ENCODE results near the gene ANKS3. TPM values are rescaled to one million over a fixed set of nuclear protein-coding genes. Genes with fewer than 3 reads are reported as not detected.

Gene ANKS3
- total and polyA plus RNA-seq, 2 experiments from 2014 or later = 22.5 to 24.9 TPM

DNA sequence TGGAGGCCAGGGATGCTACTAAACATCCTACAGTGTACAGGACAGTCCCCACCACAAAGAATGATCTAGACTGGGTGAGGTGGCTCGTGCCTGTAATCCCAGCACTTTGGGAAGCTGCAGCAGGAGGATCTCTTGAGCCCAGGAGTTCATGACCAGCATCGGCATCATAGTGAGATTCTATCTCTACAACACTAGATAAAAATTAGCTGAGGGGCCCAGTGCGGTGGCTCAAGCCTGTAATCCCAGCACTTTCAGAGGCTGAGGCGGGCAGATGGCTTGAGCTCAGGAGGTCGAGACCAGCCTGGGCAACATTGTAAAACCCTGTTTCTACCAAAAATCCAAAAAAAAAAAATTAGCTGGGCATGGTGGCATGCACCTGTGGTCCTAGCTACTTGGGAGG, 38.3 kb upstream of the ANKS3 start:
- H3K27ac Mint-ChIP-seq = no peak overlapping the region
- Histone ChIP-seq H4K20me1 (replicated peaks; ENCODE audit: insufficient read depth) (no peaks in the 10 kb centered on the region), H3K9me2 (ENCODE audit: insufficient read depth) (no peaks in the 10 kb centered on the region), H3K36me3 (ENCODE audit: insufficient read depth) (no peaks in the 10 kb centered on the region), H3K4me1 (ENCODE audit: insufficient read depth) (peaks cover 13% of the 10 kb centered on the region), H3F3A (replicated peaks; ENCODE audit: low read depth) (peaks cover 17% of the 10 kb centered on the region; the same call in 1 of the 2 replicates), H3K79me2 (replicated peaks; ENCODE audit: insufficient read depth) (no peaks in the 10 kb centered on the region), H3K27ac (ENCODE audit: low read depth) (no peak overlapping the region), H3K4me2 (no peak overlapping the region), H2AFZ (no peak overlapping the region), H3K27me3 (ENCODE audit: insufficient read depth) (no peaks in the 10 kb centered on the region), H3K4me3 (no peak overlapping the region)
- ATAC-seq (no peak), DNase-seq (ENCODE audit: low spot score) (no peak)
- H3K9me3 Mint-ChIP-seq = peaks cover 3% of the 10 kb centered on the region; the same call in 1 of the 3 replicates
- TF ChIP-seq ZNF114 (CRISPR knock-in tag; IDR thresholded peaks at IDR 0.05) = no peak
- no peak for TF ChIP-seq CREB1 (CRISPR knock-in tag; IDR thresholded peaks at IDR 0.05; ENCODE audit: low read depth)
- TF ChIP-seq, protein P1, sequence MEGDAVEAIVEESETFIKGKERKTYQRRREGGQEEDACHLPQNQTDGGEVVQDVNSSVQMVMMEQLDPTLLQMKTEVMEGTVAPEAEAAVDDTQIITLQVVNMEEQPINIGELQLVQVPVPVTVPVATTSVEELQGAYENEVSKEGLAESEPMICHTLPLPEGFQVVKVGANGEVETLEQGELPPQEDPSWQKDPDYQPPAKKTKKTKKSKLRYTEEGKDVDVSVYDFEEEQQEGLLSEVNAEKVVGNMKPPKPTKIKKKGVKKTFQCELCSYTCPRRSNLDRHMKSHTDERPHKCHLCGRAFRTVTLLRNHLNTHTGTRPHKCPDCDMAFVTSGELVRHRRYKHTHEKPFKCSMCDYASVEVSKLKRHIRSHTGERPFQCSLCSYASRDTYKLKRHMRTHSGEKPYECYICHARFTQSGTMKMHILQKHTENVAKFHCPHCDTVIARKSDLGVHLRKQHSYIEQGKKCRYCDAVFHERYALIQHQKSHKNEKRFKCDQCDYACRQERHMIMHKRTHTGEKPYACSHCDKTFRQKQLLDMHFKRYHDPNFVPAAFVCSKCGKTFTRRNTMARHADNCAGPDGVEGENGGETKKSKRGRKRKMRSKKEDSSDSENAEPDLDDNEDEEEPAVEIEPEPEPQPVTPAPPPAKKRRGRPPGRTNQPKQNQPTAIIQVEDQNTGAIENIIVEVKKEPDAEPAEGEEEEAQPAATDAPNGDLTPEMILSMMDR (conservative IDR thresholded peaks at IDR 0.05; ENCODE audit: low read depth in 2 of 2) = no peak
- TF ChIP-seq ZNF331 (CRISPR knock-in tag; IDR thresholded peaks at IDR 0.05; ENCODE audit: low read depth) = no peak
- TF ChIP-seq, protein P2, sequence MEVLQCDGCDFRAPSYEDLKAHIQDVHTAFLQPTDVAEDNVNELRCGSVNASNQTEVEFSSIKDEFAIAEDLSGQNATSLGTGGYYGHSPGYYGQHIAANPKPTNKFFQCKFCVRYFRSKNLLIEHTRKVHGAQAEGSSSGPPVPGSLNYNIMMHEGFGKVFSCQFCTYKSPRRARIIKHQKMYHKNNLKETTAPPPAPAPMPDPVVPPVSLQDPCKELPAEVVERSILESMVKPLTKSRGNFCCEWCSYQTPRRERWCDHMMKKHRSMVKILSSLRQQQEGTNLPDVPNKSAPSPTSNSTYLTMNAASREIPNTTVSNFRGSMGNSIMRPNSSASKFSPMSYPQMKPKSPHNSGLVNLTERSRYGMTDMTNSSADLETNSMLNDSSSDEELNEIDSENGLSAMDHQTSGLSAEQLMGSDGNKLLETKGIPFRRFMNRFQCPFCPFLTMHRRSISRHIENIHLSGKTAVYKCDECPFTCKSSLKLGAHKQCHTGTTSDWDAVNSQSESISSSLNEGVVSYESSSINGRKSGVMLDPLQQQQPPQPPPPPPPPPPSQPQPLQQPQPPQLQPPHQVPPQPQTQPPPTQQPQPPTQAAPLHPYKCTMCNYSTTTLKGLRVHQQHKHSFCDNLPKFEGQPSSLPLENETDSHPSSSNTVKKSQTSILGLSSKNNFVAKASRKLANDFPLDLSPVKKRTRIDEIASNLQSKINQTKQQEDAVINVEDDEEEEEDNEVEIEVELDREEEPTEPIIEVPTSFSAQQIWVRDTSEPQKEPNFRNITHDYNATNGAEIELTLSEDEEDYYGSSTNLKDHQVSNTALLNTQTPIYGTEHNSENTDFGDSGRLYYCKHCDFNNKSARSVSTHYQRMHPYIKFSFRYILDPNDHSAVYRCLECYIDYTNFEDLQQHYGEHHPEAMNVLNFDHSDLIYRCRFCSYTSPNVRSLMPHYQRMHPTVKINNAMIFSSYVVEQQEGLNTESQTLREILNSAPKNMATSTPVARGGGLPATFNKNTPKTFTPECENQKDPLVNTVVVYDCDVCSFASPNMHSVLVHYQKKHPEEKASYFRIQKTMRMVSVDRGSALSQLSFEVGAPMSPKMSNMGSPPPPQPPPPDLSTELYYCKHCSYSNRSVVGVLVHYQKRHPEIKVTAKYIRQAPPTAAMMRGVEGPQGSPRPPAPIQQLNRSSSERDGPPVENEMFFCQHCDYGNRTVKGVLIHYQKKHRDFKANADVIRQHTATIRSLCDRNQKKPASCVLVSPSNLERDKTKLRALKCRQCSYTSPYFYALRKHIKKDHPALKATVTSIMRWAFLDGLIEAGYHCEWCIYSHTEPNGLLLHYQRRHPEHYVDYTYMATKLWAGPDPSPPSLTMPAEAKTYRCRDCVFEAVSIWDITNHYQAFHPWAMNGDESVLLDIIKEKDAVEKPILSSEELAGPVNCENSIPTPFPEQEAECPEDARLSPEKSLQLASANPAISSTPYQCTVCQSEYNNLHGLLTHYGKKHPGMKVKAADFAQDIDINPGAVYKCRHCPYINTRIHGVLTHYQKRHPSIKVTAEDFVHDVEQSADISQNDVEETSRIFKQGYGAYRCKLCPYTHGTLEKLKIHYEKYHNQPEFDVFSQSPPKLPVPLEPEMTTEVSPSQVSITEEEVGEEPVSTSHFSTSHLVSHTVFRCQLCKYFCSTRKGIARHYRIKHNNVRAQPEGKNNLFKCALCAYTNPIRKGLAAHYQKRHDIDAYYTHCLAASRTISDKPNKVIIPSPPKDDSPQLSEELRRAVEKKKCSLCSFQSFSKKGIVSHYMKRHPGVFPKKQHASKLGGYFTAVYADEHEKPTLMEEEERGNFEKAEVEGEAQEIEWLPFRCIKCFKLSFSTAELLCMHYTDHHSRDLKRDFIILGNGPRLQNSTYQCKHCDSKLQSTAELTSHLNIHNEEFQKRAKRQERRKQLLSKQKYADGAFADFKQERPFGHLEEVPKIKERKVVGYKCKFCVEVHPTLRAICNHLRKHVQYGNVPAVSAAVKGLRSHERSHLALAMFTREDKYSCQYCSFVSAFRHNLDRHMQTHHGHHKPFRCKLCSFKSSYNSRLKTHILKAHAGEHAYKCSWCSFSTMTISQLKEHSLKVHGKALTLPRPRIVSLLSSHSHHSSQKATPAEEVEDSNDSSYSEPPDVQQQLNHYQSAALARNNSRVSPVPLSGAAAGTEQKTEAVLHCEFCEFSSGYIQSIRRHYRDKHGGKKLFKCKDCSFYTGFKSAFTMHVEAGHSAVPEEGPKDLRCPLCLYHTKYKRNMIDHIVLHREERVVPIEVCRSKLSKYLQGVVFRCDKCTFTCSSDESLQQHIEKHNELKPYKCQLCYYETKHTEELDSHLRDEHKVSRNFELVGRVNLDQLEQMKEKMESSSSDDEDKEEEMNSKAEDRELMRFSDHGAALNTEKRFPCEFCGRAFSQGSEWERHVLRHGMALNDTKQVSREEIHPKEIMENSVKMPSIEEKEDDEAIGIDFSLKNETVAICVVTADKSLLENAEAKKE (CRISPR knock-in tag; IDR thresholded peaks at IDR 0.05) = no peak
- TF ChIP-seq NANOG (IDR thresholded peaks at IDR 0.05; ENCODE audit: borderline replicate concordance) = no peak
- no peak for TF ChIP-seq EZH2phosphoT487 (IDR thresholded peaks at IDR 0.05; ENCODE audit: unreplicated experiment)
- TF ChIP-seq, protein P3, sequence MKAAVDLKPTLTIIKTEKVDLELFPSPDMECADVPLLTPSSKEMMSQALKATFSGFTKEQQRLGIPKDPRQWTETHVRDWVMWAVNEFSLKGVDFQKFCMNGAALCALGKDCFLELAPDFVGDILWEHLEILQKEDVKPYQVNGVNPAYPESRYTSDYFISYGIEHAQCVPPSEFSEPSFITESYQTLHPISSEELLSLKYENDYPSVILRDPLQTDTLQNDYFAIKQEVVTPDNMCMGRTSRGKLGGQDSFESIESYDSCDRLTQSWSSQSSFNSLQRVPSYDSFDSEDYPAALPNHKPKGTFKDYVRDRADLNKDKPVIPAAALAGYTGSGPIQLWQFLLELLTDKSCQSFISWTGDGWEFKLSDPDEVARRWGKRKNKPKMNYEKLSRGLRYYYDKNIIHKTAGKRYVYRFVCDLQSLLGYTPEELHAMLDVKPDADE (IDR thresholded peaks at IDR 0.05) = no peak
- TF ChIP-seq STAT1 (IDR thresholded peaks at IDR 0.05; ENCODE audit: unreplicated experiment) = no peak
- no peak for TF ChIP-seq EZH2 (IDR thresholded peaks at IDR 0.05; ENCODE audit: low read depth, unreplicated experiment)
- TF ChIP-seq, protein P4, sequence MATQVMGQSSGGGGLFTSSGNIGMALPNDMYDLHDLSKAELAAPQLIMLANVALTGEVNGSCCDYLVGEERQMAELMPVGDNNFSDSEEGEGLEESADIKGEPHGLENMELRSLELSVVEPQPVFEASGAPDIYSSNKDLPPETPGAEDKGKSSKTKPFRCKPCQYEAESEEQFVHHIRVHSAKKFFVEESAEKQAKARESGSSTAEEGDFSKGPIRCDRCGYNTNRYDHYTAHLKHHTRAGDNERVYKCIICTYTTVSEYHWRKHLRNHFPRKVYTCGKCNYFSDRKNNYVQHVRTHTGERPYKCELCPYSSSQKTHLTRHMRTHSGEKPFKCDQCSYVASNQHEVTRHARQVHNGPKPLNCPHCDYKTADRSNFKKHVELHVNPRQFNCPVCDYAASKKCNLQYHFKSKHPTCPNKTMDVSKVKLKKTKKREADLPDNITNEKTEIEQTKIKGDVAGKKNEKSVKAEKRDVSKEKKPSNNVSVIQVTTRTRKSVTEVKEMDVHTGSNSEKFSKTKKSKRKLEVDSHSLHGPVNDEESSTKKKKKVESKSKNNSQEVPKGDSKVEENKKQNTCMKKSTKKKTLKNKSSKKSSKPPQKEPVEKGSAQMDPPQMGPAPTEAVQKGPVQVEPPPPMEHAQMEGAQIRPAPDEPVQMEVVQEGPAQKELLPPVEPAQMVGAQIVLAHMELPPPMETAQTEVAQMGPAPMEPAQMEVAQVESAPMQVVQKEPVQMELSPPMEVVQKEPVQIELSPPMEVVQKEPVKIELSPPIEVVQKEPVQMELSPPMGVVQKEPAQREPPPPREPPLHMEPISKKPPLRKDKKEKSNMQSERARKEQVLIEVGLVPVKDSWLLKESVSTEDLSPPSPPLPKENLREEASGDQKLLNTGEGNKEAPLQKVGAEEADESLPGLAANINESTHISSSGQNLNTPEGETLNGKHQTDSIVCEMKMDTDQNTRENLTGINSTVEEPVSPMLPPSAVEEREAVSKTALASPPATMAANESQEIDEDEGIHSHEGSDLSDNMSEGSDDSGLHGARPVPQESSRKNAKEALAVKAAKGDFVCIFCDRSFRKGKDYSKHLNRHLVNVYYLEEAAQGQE (IDR thresholded peaks at IDR 0.05; ENCODE audit: unreplicated experiment) = no peak
- no peak for TF ChIP-seq JUNB (IDR thresholded peaks at IDR 0.05; ENCODE audit: unreplicated experiment)
- no peak for TF ChIP-seq POLR2AphosphoS5 (IDR thresholded peaks at IDR 0.05; ENCODE audit: low read depth)
- no peak overlapping the region for H3K4me3 Mint-ChIP-seq
- H3K27me3 Mint-ChIP-seq (ENCODE audit: insufficient read depth, low read depth, poor library complexity) = peaks cover 9% of the 10 kb centered on the region
- H3K4me1 Mint-ChIP-seq = peaks cover 13% of the 10 kb centered on the region
- peaks cover 8% of the 10 kb centered on the region; the same call in 2 of the 3 replicates for H3K36me3 Mint-ChIP-seq (ENCODE audit: low read depth)
